Stimulated activated naive CD4-positive, alpha-beta T cell (primary cell): Measurements from ENCODE around the gene NAA35.

Experiments used
- DNase-seq, 6 experiments: peaks; one replicate each; lab custom pipeline; 2025; lab: John Stamatoyannopoulos, UW

The NAA35 gene

DNA sequence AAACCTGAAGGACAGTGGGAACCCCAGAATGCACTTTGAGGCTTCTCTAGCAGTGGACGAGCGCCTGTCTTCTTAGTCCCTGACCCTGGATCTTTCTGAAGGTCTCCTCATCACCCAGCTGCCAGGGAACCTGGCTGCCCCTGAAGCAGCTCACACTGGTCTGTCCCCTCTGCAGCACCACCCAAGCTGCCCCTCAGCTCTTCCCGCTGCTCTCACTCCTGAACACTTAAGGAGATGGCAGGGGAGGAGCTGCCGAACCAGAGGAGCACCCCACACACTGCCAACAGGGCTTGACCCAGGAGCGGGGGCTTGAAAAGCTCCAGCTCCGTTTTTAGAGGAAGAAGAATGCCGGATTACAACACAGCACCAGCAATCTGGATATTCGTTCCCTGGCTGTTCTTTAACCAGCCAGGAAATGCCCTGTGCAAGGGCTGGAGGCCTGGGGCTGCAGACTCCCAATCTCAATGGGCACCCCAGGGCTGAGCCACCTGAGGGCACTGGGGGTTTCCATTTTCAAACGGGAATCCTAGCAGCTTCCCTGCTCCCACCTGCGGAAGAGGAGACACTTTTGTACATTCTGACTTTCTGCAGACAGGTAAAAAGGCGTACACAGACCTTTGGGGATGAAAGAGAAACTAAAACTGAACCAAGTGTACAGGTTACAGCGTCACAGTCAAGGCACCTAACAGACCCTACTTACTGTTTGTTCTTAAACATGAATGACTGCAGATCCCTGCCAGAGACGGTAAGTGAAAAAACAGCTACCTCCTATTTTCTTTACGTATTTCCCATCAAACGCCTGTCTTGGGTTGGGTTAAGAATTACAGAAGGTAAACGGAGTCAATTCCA lies 122.1 kb downstream of the NAA35 start:
- DNase-seq = no peak

DNA sequence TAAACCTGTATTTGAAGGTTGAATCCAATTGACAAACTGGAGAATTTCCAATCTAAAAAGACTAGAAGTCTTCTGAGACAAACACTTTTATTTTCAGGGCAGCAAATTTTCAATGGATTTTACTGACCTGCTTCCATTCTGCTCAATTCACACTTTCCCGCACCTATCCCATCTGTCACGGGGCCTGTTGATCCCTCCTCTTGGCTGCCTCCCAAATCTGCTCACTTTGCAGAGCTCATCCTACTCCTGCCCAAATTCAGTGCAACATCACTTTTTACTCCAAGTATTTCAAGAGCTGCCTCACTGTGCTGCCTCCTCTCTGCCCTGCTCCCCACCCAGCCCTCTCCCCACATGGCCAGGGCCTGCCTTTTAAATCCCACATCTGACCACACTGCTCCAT lies 123.3 kb downstream of the NAA35 start:
- no peak for DNase-seq

DNA sequence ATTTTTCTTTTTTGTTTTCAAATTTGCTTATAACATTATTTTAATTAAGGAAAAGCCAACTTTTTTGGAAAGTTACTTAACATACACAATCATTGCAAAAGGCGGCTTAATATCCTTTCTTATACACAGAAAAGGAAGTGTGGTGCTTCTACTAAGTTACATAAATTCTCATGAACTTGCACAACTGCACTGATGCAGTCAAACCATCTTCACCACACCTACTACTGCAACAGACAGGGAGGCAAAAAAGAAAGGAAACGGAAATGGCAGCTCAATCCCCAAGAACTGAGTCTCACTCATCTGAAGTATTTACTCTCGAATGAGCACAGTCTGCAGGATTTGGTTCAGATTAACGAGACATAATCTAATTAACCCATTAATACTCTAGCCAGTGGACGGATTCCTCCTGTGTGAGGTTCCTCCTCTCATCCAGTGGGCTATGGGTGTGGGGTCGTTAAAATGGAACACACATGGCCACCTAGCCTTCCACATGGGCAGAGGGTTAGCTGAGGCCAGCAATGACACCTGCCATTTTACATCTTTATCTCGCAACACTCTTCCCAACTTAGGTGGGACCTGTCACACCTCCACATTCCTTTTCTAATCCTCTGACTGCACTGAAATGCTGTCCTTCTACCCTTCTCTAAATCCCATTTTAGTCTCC lies 128.4 kb downstream of the NAA35 start:
- no peak for DNase-seq
